A172 (cell line): Measurements from ENCODE around the gene RGS7BP. TPM values are rescaled to one million over a fixed set of nuclear protein-coding genes. Genes with fewer than 3 reads are reported as not detected.

Experiments
- DNase-seq: peaks from one replicate; pipeline ENCODE4 v3.0.0-alpha.2; 2015; ENCODE audit warnings: low spot score
- total RNA-seq: library from RNA; depleted of rRNA; stranded (reverse); fragments of >200 nt; shearing (Covaris generic); gene quantifications from 2 replicates; pipeline ENCODE4 v1.2.3, GENCODE V29; 2014; rRNA removed

Gene RGS7BP
- not detected in 2 replicates for total RNA-seq

GRCh38 chr5:64505769-64506566, at the start of gene RGS7BP:
Gene RGS7BP, plus strand, starts transcription at chr5:64506015. Its CDS starts 610 bp downstream, at chr5:64506625.
- no peak for DNase-seq

GRCh38 chr5:64457846-64458245, 48.0 kb upstream of the RGS7BP start:
- DNase-seq, result no peak

- DNase-seq, result no peak
Measured at GRCh38 chr5:64458948-64459347, 46.9 kb upstream of the RGS7BP start.

- DNase-seq, result no peak
Measured at GRCh38 chr5:64462391-64462790, 43.4 kb upstream of the RGS7BP start.

GRCh38 chr5:64486163-64486562, 19.7 kb upstream of the RGS7BP start:
- DNase-seq, result no peak

- no peak for DNase-seq
Measured at GRCh38 chr5:64487283-64487682, 18.5 kb upstream of the RGS7BP start.

GRCh38 chr5:64489857-64490256, 16.0 kb upstream of the RGS7BP start:
- DNase-seq, result no peak

GRCh38 chr5:64497386-64497785, 8.4 kb upstream of the RGS7BP start:
- DNase-seq, result no peak

- no peak for DNase-seq
Measured at GRCh38 chr5:64502196-64502595, 3.6 kb upstream of the RGS7BP start.

- no peak for DNase-seq
Measured at GRCh38 chr5:64506567-64507263, 900 bp downstream of the RGS7BP start.

- DNase-seq, result no peak
Measured at GRCh38 chr5:64507264-64507605, 1.4 kb downstream of the RGS7BP start.

GRCh38 chr5:64509828-64510227, 4.0 kb downstream of the RGS7BP start:
- DNase-seq, result no peak

GRCh38 chr5:64513492-64513891, 7.7 kb downstream of the RGS7BP start:
- DNase-seq, result no peak

- no peak for DNase-seq
Measured at GRCh38 chr5:64514612-64515011, 8.8 kb downstream of the RGS7BP start.

- DNase-seq, result no peak
Measured at GRCh38 chr5:64516216-64516615, 10.4 kb downstream of the RGS7BP start.

- DNase-seq, result no peak
Measured at GRCh38 chr5:64518793-64519192, 13.0 kb downstream of the RGS7BP start.

- DNase-seq, result no peak
Measured at GRCh38 chr5:64519263-64519662, 13.4 kb downstream of the RGS7BP start.

GRCh38 chr5:64526734-64527439, 21.1 kb downstream of the RGS7BP start:
- DNase-seq, result no peak

GRCh38 chr5:64530076-64530475, 24.3 kb downstream of the RGS7BP start:
- no peak for DNase-seq

GRCh38 chr5:64532212-64532611, 26.4 kb downstream of the RGS7BP start:
- DNase-seq, result no peak

GRCh38 chr5:64532657-64533056, 26.8 kb downstream of the RGS7BP start:
- no peak for DNase-seq

GRCh38 chr5:64534033-64534432, 28.2 kb downstream of the RGS7BP start:
- DNase-seq, result no peak

GRCh38 chr5:64557911-64558310, 52.1 kb downstream of the RGS7BP start:
- no peak for DNase-seq
